LoVo (cell line): ENCODE data around the gene SPN.
A peak's percentile ranks its signal among the peaks of the same experiment; 100 is the strongest.
"Not testable (repeated sequence)": the region's sequence is repeated elsewhere in the genome, so short reads cannot be mapped to it uniquely, and the experiment has no call there.

Source experiments
- DNase-seq: peaks from one replicate; pipeline ENCODE4 v3.0.0-alpha.2; 2016; ENCODE audit warnings: low spot score

SPN gene

GRCh38 chr16:29678691-29679267, 15.7 kb downstream of the SPN start, which contains the start of gene QPRT:
Gene QPRT (plus strand): TSS chr16:29679180. CDS start chr16:29679198, 18 bp downstream.
- DNase-seq: no peak

- DNase-seq: no peak
These were observed 17.1 kb downstream of the SPN start for GRCh38 chr16:29680180-29680598.

GRCh38 chr16:29683543-29684090, 20.6 kb downstream of the SPN start:
- DNase-seq: no peak

- DNase-seq: no peak
These were observed 21.6 kb downstream of the SPN start for GRCh38 chr16:29684679-29685078.

- DNase-seq: no peak
These were observed 23.8 kb downstream of the SPN start for GRCh38 chr16:29686740-29687332.

GRCh38 chr16:29687755-29688154, 24.7 kb downstream of the SPN start:
- no peak for DNase-seq

GRCh38 chr16:29688172-29688571, 25.1 kb downstream of the SPN start:
- DNase-seq: no peak

GRCh38 chr16:29689490-29690351, 26.7 kb downstream of the SPN start:
- DNase-seq: not testable (repeated sequence)

- not testable (repeated sequence) for DNase-seq
These were observed 29.6 kb downstream of the SPN start for GRCh38 chr16:29692606-29693005.

GRCh38 chr16:29694384-29695195, 31.5 kb downstream of the SPN start:
- DNase-seq: no peak

- DNase-seq: not testable (repeated sequence)
These were observed 32.6 kb downstream of the SPN start for GRCh38 chr16:29695675-29696074.

GRCh38 chr16:29696881-29697331, 33.9 kb downstream of the SPN start:
- no peak for DNase-seq

- no peak for DNase-seq
These were observed 34.3 kb downstream of the SPN start for GRCh38 chr16:29697391-29697790.

- DNase-seq: no peak
These were observed 35.0 kb downstream of the SPN start for GRCh38 chr16:29698042-29698441.

- no peak for DNase-seq
These were observed 35.7 kb downstream of the SPN start for GRCh38 chr16:29698484-29699323.

- DNase-seq: no peak
These were observed 36.5 kb downstream of the SPN start for GRCh38 chr16:29699324-29700219.

- peak; percentile 82 for DNase-seq
These were observed 37.4 kb downstream of the SPN start for GRCh38 chr16:29700253-29700987.

GRCh38 chr16:29701214-29701555, 38.1 kb downstream of the SPN start:
- DNase-seq: no peak

GRCh38 chr16:29702269-29702668, 39.2 kb downstream of the SPN start:
- DNase-seq: no peak
